HG03520 (cell line): ENCODE measurements around the gene IL21R.

Source experiments
- ATAC-seq: cut with Tn5 transposase; IDR thresholded peaks from one replicate; pipeline ENCODE4 v1.9.1; 2021; ENCODE audit warnings: mild to moderate bottlenecking, moderate library complexity; ENCODE audit not compliant: unreplicated experiment

IL21R gene

GRCh38 chr16:27462200-27462845, 60.3 kb downstream of the IL21R start:
- no peak for ATAC-seq

GRCh38 chr16:27462846-27463682, 61.1 kb downstream of the IL21R start:
- ATAC-seq, result no peak

GRCh38 chr16:27463741-27464591, 62.0 kb downstream of the IL21R start:
- ATAC-seq, result no peak

- ATAC-seq, result no peak
Observed at GRCh38 chr16:27464626-27465482, 62.9 kb downstream of the IL21R start.

- no peak for ATAC-seq
Observed at GRCh38 chr16:27465483-27465879, 63.5 kb downstream of the IL21R start.

- no peak for ATAC-seq
Observed at GRCh38 chr16:27468941-27469531, 67.1 kb downstream of the IL21R start.

GRCh38 chr16:27470567-27471431, 68.8 kb downstream of the IL21R start:
- no peak for ATAC-seq

- ATAC-seq, result no peak
Observed at GRCh38 chr16:27471661-27472060, 69.7 kb downstream of the IL21R start.

- no peak for ATAC-seq
Observed at GRCh38 chr16:27472091-27473020, 70.4 kb downstream of the IL21R start.

GRCh38 chr16:27473101-27473900, 71.3 kb downstream of the IL21R start:
- ATAC-seq, result no peak

- ATAC-seq, result no peak
Observed at GRCh38 chr16:27474041-27474440, 72.1 kb downstream of the IL21R start.

- ATAC-seq, result no peak
Observed at GRCh38 chr16:27474921-27475320, 72.9 kb downstream of the IL21R start.

- no peak for ATAC-seq
Observed at GRCh38 chr16:27475561-27475960, 73.6 kb downstream of the IL21R start.

GRCh38 chr16:27476240-27476639, 74.3 kb downstream of the IL21R start:
- no peak for ATAC-seq

GRCh38 chr16:27480761-27481160, 78.8 kb downstream of the IL21R start:
- no peak for ATAC-seq

GRCh38 chr16:27481282-27481934, 79.4 kb downstream of the IL21R start:
- no peak for ATAC-seq
